SH-SY5Y (cell line): ENCODE data around the gene CAT.

Source experiments
- GATA2 ChIP-seq: IDR thresholded peaks from 2 replicates; pipeline ENCODE4 v1.6.1; 2011; ENCODE audit warnings: mild to moderate bottlenecking, low read depth, low read length
- GATA3 ChIP-seq: IDR thresholded peaks from 2 replicates; pipeline ENCODE4 v1.6.1; 2011; ENCODE audit warnings: low read depth, mild to moderate bottlenecking, low read length, moderate library complexity

DNA sequence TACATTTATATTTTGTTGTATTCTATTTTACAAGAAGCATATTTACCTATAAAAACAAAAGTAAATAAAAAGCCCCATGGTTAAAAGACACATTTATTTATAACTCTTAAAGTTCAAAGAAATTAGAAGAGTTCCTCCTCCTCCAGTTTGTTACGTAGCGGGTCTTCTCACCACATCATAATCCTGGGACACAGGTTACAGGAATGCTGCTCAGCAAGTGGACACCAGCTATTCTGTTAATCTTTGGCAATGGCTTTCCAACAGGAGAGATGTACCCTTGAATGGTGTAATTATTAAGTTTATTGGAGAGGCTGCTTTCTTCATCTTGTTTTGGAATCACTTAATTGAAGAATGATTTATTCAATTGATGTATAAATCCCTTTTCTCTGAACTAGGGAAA, 19.6 kb upstream of the CAT start:
- TF ChIP-seq GATA2, result no peak
- TF ChIP-seq GATA3, result no peak
